ENCODE measurements around the gene PSMD2.

The PSMD2 gene

GRCh38 chr3:184335661-184336546 is 36.9 kb downstream of the PSMD2 start:
- TF ChIP-seq GATA3 (IDR thresholded peaks at IDR 0.05; ENCODE audit: low read depth, low read length) (no peak), GATA2 (IDR thresholded peaks at IDR 0.05; ENCODE audit: low read depth, low read length) (no peak)

GRCh38 chr3:184336547-184337398 is 37.7 kb downstream of the PSMD2 start:
- no peak for TF ChIP-seq GATA3 (IDR thresholded peaks at IDR 0.05; ENCODE audit: low read depth, low read length)
- no peak for TF ChIP-seq GATA2 (IDR thresholded peaks at IDR 0.05; ENCODE audit: low read depth, low read length)

- TF ChIP-seq GATA3 (IDR thresholded peaks at IDR 0.05; ENCODE audit: low read depth, low read length): no peak
- TF ChIP-seq GATA2 (IDR thresholded peaks at IDR 0.05; ENCODE audit: low read depth, low read length): no peak
Measured at GRCh38 chr3:184337399-184337714, 38.3 kb downstream of the PSMD2 start, which contains the start of gene FAM131A. TSS of gene FAM131A (plus strand) at chr3:184337600. CDS start at chr3:184337631, 31 bp downstream.

GRCh38 chr3:184337981-184338380 is 38.9 kb downstream of the PSMD2 start:
- TF ChIP-seq GATA3 (IDR thresholded peaks at IDR 0.05; ENCODE audit: low read depth, low read length): no peak
- TF ChIP-seq GATA2 (IDR thresholded peaks at IDR 0.05; ENCODE audit: low read depth, low read length): no peak

- TF ChIP-seq GATA3 (IDR thresholded peaks at IDR 0.05; ENCODE audit: low read depth, low read length) (no peak), GATA2 (IDR thresholded peaks at IDR 0.05; ENCODE audit: low read depth, low read length) (no peak)
Measured at GRCh38 chr3:184338511-184338945, 39.5 kb downstream of the PSMD2 start.

- no peak for TF ChIP-seq GATA3 (IDR thresholded peaks at IDR 0.05; ENCODE audit: low read depth, low read length)
- TF ChIP-seq GATA2 (IDR thresholded peaks at IDR 0.05; ENCODE audit: low read depth, low read length): no peak
Measured at GRCh38 chr3:184339001-184339400, 40.0 kb downstream of the PSMD2 start.

GRCh38 chr3:184341925-184342324 is 42.9 kb downstream of the PSMD2 start:
- TF ChIP-seq GATA3 (IDR thresholded peaks at IDR 0.05; ENCODE audit: low read depth, low read length) (no peak), GATA2 (IDR thresholded peaks at IDR 0.05; ENCODE audit: low read depth, low read length) (no peak)

GRCh38 chr3:184343200-184343876 is 44.3 kb downstream of the PSMD2 start:
- TF ChIP-seq GATA3 (IDR thresholded peaks at IDR 0.05; ENCODE audit: low read depth, low read length) (no peak), GATA2 (IDR thresholded peaks at IDR 0.05; ENCODE audit: low read depth, low read length) (no peak)

GRCh38 chr3:184344579-184345316 is 45.7 kb downstream of the PSMD2 start:
- TF ChIP-seq GATA3 (IDR thresholded peaks at IDR 0.05; ENCODE audit: low read depth, low read length): no peak
- TF ChIP-seq GATA2 (IDR thresholded peaks at IDR 0.05; ENCODE audit: low read depth, low read length): no peak

GRCh38 chr3:184345317-184346144 is 46.5 kb downstream of the PSMD2 start:
- no peak for TF ChIP-seq GATA2 (IDR thresholded peaks at IDR 0.05; ENCODE audit: low read depth, low read length)

- no peak for TF ChIP-seq GATA2 (IDR thresholded peaks at IDR 0.05; ENCODE audit: low read depth, low read length)
- TF ChIP-seq GATA3 (IDR thresholded peaks at IDR 0.05; ENCODE audit: low read depth, low read length): no peak
Measured at GRCh38 chr3:184346480-184347190, 47.6 kb downstream of the PSMD2 start.
